ENCODE results near the gene CHM.
"Not testable (repeated sequence)": the region's sequence is repeated elsewhere in the genome, so short reads cannot be mapped to it uniquely, and the experiment has no call there.

The CHM gene

DNA sequence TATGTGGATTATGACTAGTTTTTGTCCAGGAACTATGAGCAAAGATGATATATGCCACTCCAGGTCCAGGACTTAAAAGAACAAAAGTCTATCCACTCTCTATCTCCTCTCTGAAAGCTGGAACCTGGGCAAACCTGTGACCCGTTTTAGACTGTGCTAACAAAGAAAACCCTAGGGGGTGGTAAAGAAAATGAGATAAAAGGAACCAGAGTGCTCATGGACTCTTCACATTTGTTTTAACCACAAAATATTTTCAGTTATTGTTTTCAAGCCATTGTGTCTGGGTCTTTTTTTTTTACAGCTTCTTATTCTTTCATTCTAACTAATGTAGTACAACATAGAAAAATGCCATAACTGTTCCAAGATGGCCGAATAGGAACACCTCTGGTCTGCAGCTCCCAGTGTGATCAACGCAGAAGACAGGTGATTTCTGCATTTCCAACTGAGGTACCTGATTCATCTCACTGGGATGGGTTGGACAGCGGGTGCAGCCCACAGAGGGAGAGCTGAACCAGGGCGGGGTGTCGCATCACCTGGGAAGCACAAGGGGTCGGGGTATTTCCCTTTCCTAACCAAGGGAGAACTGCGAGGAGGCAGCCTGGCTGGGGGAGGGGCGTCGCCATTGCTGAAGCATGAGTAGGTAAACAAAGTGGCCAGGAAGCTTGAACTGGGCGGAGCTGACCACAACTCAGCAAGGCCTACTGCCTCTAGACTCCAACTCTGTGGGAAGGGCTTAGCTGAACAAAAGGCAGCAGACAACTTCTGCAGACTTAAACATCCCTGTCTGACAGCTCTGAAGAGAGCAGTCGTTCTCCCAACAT, 45.1 kb downstream of the CHM start:
- no peak for DNase-seq (ENCODE audit: low read depth)
- H3K4me3 ChIP-seq (ENCODE audit: low read depth, low read length): no peak overlapping the region

GRCh38 chrX:85998954-85999353, 48.4 kb downstream of the CHM start:
- DNase-seq (ENCODE audit: low read depth): no peak
- H3K4me3 ChIP-seq (ENCODE audit: low read depth, low read length): no peak overlapping the region

DNA sequence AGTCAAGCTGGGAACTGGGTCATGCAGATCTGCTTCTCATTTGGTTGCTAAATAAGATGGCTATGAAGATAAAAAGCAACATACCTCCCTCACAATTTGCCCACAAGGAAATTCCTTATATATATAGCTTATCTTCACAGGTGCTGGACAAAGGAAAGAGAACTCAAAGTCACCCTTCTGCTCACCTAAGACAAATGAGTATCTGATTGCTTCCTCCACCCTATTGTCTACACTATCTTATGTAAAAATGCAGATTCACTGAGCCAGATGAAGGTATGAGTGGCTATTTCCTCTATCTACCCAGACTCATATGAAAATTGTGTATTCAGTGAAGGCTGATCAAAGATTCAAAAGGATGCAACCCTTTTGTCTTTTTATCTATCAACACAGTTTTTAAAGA, 50.8 kb downstream of the CHM start:
- no peak for DNase-seq (ENCODE audit: low read depth)

DNA sequence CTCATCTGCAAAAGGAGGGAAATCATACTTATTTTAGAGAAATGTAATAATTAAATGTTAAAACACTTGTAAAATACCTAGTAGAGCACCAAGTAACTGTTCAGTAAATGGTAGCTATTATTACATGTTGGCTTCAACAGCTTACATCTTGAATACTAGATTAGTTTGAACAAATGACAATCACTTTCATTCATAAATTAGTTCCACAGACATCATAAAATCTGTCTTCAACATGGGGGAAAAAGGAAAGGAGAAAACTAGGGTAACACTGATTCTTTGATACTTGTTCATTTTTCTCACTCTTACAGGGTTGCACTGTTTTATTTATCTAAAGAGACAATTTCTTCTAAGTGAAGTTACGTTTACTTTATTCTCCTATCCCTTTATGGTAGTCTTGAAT, 51.7 kb downstream of the CHM start:
- no peak overlapping the region for H3K4me3 ChIP-seq (ENCODE audit: low read depth, low read length)
- no peak for DNase-seq (ENCODE audit: low read depth)

More for the DNA sequence above, 50.8 kb downstream of the CHM start:
- H3K4me3 ChIP-seq (ENCODE audit: low read depth, low read length): no peak overlapping the region

DNA sequence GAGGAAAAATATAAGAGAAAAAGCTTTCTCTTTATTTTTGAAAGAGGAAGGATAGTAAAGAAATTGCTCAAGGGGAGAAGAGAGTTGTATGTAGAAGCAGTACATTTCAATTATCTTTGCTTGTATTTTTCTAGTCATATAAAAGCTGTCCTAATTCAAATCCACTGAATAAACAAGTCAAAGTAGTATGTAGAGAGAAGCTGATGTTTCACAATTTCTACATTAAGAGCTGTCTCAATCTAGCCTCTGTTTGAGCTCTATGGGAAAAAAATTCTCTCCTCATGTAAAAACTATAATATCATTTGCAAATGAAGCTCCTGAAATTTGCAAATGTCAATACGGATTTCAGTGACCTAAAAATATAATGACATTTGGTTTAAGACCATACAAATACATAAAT, 52.6 kb downstream of the CHM start:
- no peak overlapping the region for H3K4me3 ChIP-seq (ENCODE audit: low read depth, low read length)
- no peak for DNase-seq (ENCODE audit: low read depth)

DNA sequence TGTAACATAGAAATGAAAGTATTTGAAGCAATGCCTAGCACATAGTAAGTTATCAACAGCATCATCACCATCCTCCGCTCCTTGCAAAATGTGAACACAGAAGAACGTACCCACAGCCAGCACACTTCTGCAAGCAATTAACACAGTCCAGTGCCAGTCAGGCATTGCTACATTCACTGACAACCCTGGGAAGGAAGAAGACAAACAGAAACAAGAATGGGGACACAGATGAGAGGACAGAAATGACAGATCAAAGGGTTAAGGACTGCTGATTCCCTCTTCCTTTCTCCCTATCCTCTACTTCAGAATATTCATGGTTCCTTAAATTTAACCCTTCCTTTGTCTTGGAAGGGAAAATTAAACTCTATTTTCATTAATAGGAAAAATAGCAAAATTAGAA, 53.1 kb downstream of the CHM start:
- DNase-seq (ENCODE audit: low read depth): no peak
- no peak overlapping the region for H3K4me3 ChIP-seq (ENCODE audit: low read depth, low read length)

GRCh38 chrX:85993539-85994197, 53.7 kb downstream of the CHM start:
- DNase-seq (ENCODE audit: low read depth): no peak
- H3K4me3 ChIP-seq (ENCODE audit: low read depth, low read length): no peak overlapping the region

DNA sequence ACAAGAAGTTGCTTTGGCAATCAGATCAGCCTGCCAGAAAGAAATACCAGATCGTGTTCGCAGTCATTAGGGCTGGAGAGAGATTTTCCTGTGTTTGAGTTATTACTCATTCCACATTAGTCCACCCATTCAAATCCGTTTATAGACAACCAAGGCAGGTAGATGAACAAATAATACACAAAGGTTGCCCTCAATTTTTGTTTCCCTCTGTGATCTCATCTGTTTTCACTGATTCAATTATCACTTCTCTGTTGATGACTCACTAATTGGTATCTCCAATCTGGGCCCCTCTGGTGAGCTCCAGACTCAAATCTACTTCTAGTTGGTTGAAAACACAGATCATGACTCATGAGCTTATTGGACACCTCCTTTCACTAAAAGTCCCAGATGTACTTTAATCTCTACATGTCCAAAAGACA, 54.5 kb downstream of the CHM start:
- DNase-seq (ENCODE audit: low read depth): no peak
- H3K4me3 ChIP-seq (ENCODE audit: low read depth, low read length): no peak overlapping the region

DNA sequence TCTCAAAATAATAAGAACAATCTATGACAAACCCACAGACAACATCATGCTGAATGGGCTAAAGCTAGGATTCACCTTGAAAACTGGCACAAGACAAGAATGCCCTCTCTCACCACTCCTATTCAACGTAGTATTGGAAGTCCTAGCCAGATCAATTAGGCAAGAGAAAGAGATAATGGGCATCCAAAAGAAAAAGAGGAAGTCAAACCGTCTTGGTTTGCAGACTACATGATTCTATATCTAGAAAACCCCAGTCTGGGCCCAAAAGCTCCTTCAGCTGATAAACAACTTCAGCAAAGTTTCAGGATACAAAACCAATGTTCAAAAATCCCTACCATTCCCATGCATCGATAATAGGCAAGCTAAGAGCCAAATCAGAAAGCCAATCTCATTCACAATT, 59.0 kb downstream of the CHM start:
- no peak overlapping the region for H3K4me3 ChIP-seq (ENCODE audit: low read depth, low read length)
- no peak for DNase-seq (ENCODE audit: low read depth)

DNA sequence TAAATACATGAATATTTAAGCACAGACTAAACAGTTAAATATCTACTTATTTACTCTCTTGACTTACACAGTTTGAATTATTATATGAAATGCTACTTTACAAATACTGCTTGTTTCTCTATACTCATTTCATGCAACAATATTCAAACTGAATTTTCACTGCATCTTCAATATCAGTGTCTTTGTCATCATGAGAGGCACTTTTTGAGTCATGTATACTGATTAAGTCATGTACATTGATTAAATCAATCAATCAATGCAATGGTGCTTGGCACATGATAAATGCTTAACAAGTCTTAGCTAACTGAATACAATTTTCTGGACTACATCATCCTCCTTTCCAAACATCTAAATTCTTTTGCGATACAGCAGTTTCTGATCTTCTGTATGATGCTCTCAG, 67.1 kb downstream of the CHM start:
- H3K4me3 ChIP-seq (ENCODE audit: low read depth, low read length): no peak overlapping the region
- no peak for DNase-seq (ENCODE audit: low read depth)

DNA sequence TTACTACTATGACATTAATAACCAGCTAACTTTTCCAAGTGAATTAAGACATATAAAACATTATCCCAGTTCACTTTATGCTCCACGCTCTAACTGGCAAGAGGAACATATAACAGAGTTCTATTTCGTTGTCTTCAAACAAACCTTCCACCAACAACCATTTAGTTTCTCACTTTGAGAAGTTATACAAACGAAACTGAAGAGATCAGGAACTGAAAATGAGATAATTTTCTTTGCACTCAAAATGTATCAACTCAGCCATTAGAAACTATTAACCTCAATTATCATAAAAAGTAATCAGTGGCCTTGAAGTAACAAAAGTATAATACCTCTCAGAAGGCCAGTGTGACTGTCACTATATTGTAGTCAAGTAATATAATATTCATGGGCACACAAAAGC, 70.1 kb downstream of the CHM start:
- no peak overlapping the region for H3K4me3 ChIP-seq (ENCODE audit: low read depth, low read length)
- no peak for DNase-seq (ENCODE audit: low read depth)

- H3K4me3 ChIP-seq (ENCODE audit: low read depth, low read length); DNase-seq (ENCODE audit: low read depth): not testable (repeated sequence)
Observed at GRCh38 chrX:85972351-85972750, 75.0 kb downstream of the CHM start.

GRCh38 chrX:85964744-85965143, 82.6 kb downstream of the CHM start:
- DNase-seq (ENCODE audit: low read depth): peak; percentile 1
- no peak overlapping the region for H3K4me3 ChIP-seq (ENCODE audit: low read depth, low read length)

GRCh38 chrX:85963736-85964135, 83.6 kb downstream of the CHM start:
- no peak overlapping the region for H3K4me3 ChIP-seq (ENCODE audit: low read depth, low read length)
- peak; percentile 39 for DNase-seq (ENCODE audit: low read depth)

DNA sequence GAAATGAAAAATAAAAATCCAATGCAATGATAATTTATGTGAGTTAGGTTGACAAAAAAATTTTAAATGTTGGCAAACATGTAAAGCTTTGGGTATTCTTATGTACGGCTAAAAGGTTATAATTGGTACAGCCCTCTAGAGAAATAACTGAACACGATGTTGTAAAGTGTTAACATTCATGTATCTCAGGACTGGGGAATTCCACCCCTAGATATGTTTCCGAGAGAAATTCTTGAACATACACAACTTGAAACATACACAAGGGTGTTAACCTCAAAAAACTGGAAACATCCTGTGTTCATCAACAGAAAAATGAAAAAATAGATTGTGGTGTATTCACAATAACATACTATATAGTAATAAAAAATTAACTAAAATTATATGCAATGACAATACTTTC, 91.8 kb downstream of the CHM start:
- DNase-seq (ENCODE audit: low read depth): no peak

GRCh38 chrX:85944751-85945150, 102.6 kb downstream of the CHM start:
- H3K4me3 ChIP-seq (ENCODE audit: low read depth, low read length); DNase-seq (ENCODE audit: low read depth): not testable (repeated sequence)

More for the DNA sequence above, 91.8 kb downstream of the CHM start:
- H3K4me3 ChIP-seq (ENCODE audit: low read depth, low read length): no peak overlapping the region

DNA sequence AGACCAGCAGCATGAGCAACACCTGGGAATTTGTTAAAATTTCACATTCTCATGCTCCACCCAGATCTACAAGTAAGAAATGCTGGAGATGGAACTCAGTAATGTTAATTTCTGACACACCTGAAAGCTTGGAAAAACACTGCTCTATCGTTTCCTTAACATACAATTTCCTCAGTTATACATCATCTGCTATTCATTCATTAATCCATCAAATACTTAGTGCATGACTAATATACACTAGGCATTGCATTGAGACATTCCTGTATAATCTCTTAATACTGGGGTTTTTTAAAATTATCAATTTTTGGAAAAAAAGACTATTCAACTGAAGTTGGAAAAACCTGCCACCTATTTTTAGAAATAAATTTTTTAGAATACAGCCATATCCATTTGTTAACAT, 106.1 kb downstream of the CHM start:
- no peak for DNase-seq (ENCODE audit: low read depth)
- no peak overlapping the region for H3K4me3 ChIP-seq (ENCODE audit: low read depth, low read length)

- not testable (repeated sequence) for DNase-seq (ENCODE audit: low read depth); H3K4me3 ChIP-seq (ENCODE audit: low read depth, low read length)
Observed at GRCh38 chrX:85939942-85940341, 107.4 kb downstream of the CHM start.

DNA sequence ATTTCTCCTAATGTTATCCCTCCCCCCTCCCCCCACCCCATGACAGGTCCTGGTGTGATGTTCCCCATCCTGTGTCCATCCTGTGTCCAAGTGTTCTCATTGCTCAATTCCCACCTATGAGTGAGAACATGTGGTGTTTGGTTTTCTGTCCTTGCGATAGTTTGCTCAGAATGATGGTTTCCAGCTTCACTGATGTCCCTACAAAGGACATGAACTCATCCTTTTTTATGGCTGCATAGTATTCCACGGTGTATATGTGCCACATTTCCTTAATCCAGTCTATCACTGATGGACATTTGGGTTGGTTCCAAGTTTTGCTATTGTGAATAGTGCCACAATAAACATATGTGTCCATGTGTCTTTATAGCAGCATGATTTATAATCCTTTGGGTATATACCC, 113.0 kb downstream of the CHM start:
- not testable (repeated sequence) for H3K4me3 ChIP-seq (ENCODE audit: low read depth, low read length)

DNA sequence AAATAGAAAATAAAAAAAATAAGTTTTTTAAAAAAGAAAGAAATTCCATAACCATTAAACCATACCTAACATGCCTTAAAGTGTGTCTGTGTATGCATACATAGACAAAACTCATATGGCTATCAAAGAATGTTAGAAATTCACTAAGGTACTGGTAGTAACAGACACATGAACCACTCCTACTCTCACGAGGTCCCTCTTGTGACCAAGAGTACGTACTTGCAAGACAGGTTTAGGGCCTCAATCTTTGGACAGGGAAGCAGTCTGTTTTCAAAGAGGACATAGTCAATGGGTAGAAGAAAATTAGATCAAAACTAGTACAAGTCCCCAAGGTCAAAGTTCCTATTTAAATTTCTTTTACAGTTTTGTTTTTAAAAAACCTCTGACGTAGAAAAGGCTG, 117.3 kb downstream of the CHM start:
- H3K4me3 ChIP-seq (ENCODE audit: low read depth, low read length): no peak overlapping the region
- DNase-seq (ENCODE audit: low read depth): no peak

More for the DNA sequence above, 113.0 kb downstream of the CHM start:
- DNase-seq (ENCODE audit: low read depth): not testable (repeated sequence)

DNA sequence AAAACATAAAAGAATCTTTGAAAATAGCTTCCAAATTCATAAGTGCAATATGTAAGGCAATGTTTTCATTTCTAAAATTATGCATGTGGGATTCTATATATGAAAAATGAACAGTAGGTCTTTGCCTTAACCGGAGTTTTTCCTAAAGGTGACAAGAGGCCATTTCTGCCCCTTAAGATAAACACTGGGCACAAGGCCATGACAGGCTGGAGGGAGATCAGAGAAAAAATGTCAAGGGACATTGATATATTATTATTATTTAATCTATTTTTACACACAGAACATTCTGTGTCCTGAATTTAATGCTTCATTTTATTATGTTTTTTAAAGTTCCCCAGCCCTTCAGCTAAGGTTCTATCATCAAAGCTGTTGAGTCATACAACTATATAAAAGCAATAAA, 118.8 kb downstream of the CHM start:
- no peak for DNase-seq (ENCODE audit: low read depth)

More for the DNA sequence above, 118.8 kb downstream of the CHM start:
- H3K4me3 ChIP-seq (ENCODE audit: low read depth, low read length): no peak overlapping the region
